A673 (cell line): ENCODE results near the gene WNK2.

Source experiments
- CTCF ChIP-seq: fragments of 300-800, 200-600 bp; sonication (generic); conservative IDR thresholded peaks from 2 replicates; pipeline ENCODE4 v1.5.1; 2017; ENCODE audit warnings: low read depth, mild to moderate bottlenecking, antibody characterized with exemption, low read length, moderate library complexity, mixed read lengths
- EZH2 ChIP-seq: fragments of 200-600 bp; sonication (generic); IDR thresholded peaks from 2 replicates; pipeline ENCODE4 v1.6.1; 2017; ENCODE audit warnings: borderline replicate concordance, low read depth, mild to moderate bottlenecking, mixed read lengths, antibody characterized with exemption, low read length; ENCODE audit not compliant: poor library complexity, severe bottlenecking

- no peak for TF ChIP-seq CTCF
- TF ChIP-seq EZH2 = no peak
Observed at GRCh38 chr9:93196096-93197055, 12.4 kb downstream of the WNK2 start.
